Stimulated activated CD8-positive, alpha-beta memory T cell treated with anti-CD3 and anti-CD28 coated beads, Interleukin-4, amount 100 ng/mL, for 48 hours (primary cell): Measurements from ENCODE around the gene TAOK2.

ENCODE experiments used
- DNase-seq: peaks from one replicate; pipeline ENCODE4 v3.0.0-alpha.2; 2020

Gene TAOK2

DNA sequence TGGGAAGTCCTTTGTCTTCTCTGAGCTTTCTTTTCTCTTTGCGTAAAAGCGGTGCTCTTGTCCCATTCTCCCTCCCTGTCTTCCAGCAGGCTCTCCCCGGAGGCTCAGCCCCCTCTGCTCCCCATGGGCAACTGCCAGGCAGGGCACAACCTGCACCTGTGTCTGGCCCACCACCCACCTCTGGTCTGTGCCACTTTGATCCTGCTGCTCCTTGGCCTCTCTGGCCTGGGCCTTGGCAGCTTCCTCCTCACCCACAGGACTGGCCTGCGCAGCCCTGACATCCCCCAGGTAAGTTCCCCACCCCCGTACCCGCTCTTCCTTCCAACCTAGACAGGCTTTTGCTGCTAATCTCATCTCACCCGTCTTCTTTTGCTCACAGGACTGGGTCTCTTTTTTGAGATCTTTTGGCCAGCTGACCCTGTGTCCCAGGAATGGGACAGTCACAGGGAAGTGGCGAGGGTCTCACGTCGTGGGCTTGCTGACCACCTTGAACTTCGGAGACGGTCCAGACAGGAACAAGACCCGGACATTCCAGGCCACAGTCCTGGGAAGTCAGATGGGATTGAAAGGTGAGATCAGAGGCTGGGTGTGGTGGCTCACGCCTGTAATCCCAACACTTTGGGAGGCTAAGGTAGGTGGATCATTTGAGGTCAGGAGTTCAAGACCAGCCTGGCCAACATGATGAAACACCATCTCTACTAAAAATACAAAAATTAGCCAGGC lies 10.5 kb upstream of the TAOK2 start:
- DNase-seq = no peak

DNA sequence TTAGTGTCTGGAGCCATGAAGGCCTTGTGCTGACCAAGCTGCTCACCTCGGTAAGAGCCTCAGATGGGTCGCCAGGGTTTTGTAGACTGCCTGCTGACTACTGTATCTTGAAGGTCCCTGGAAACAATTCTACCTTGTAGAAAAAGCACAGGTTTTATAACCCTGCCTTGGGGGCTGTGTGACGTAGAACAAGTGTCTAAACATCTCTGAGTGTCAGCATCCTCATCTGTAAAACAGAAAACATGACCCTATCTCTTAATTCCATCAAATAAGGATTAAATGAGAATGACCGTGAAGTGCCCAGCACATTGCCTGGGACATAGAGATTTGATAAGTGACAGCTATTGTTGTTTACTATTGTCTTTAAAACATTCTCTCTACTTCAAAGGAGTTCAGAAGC lies 5.5 kb upstream of the TAOK2 start:
- no peak for DNase-seq

DNA sequence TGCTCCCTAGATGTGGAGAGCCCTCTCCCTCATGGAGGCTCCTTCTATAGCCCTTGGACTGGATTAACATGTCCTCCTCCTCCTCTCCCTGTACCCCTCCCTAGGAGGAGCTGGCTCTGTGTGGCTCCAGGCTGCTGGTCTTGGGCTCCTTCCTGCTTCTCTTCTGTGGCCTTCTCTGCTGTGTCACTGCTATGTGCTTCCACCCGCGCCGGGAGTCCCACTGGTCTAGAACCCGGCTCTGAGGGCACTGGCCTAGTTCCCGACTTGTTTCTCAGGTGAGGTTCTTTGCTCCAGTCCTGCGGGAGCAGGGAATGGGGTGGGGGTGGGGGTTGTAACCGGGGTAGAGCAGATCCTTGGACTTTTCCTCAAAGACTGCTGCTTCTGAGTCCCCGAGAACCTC lies 2.4 kb upstream of the TAOK2 start:
- no peak for DNase-seq

DNA sequence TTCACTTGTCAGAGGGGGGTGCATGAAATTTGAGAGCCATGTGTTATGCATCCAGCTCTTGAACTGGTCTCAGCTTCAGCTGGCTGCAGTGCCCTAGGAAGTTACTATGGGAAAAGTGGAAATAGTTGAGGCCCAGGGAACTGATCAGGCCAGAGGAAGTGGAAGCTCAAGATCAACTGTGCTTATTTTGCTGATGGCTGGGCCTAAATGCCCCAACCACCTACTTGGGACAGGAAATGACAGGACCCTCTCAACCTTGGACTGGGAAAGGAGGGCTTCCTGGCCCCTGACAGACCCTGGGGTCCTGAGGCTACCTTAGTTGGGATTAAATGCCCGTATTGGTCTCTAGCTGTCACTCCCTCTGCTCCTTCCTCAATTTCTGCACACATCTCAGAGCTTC lies 1.2 kb upstream of the TAOK2 start:
- DNase-seq = no peak

DNA sequence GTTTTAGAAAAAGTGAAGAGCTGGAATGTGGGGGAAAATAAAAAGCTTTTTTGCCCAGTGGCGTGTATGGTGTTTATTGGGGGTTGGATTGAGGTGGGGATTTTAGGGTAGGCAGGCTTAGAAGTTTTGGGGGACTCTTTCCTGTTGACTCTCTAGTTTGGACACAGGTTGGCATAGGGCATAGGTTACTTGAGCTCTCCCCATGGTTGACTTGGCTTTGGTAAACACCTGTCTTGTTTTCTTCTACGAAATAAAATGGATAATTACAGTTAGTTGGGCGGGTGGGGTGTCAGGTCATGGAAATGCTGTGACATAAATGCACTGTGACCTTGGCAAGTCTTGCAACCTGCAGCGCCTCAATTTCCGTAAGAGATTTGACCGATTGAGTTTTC lies 680 bp upstream of the TAOK2 start:
- DNase-seq = no peak

DNA sequence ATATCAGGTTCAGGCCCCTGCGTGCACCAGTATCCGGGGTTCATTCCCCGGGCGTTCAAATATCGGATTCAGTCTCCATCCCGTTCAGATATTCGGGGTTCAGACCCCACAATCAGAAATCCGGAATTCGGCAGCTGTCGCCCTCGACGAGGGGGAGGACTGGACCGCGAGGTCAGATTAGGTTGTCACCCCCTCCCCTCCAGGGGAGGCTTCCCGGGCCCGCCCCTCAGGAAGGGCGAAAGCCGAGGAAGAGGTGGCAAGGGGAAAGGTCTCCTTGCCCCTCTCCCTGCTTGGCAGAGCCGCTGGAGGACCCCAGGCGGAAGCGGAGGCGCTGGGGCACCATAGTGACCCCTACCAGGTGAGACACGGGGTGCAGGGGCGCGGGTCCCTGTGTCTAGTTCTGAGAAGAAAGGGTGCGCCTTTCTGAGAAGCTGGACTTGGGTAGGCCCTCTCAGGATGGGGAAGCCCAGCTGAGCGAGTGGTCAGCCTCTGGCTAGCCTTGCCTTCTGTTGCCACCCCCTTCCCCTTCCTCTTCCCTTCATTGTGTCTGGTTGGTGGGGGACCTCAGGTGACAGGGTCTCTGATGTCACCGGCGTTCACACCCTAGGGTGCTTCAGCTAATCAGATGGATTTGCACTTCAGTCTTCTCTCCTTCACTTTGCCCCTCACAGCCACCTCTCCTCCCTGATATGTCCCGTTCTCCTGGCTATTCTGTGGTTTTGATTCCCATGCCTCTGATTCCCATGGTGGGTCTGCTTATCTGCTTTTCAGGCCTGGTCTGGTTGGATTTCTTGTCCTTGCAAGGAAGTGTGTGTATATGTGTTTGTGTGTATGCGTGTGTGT lies 844 bp downstream of the TAOK2 start:
- peak; percentile 34 for DNase-seq

DNA sequence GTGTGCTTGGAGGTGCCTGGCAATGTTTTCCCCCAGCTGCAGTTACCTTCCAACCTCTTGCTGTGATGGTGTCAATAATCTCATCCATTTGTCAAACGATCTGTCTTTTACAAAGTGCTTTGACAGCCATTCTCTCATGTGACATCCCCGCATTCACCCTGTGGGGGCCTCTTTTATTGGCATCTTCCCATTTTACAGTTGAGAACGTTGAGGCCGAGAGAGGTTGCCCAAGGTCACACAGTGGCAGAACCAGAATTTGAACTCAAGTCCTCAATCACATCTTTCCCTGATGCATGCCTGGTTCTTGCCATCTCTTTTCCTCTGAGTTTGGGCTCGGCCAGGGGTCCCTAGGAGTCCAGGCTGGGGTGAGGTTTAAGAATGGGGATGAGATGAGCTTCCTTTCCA lies 1.5 kb downstream of the TAOK2 start:
- no peak for DNase-seq

DNA sequence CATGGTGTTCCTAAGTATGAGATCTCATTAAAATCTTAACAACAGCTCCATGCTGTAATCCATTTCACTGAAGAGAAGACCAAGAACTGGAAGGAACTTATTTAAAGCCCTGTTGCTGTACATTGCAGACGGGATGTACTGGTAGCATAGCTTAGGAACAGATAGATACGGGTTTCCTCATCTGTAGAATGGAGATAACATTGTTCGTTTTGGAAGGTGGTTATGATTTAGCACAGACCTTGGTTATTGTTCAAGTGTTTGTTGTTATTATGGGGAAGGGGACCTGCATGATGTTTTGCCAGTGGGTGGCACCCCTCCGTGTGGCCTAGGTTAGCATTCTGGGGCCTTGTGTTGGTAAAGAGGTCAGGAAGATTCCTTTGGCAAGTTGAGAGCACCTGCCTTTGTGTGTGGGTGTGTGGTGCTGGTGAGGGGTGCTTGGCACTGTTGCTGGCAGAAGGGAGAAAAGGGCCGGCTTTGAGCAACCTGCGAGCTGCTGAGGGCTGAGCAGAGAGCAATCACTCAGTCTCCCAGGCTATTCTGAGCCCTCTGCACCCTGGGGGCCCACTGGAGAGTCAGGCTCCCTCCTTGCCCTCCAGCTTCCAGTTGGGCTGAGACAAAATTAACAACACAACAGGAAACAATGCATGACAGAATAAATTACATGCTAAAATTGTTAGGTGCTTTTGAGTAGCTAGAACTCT lies 2.3 kb downstream of the TAOK2 start:
- DNase-seq = no peak

DNA sequence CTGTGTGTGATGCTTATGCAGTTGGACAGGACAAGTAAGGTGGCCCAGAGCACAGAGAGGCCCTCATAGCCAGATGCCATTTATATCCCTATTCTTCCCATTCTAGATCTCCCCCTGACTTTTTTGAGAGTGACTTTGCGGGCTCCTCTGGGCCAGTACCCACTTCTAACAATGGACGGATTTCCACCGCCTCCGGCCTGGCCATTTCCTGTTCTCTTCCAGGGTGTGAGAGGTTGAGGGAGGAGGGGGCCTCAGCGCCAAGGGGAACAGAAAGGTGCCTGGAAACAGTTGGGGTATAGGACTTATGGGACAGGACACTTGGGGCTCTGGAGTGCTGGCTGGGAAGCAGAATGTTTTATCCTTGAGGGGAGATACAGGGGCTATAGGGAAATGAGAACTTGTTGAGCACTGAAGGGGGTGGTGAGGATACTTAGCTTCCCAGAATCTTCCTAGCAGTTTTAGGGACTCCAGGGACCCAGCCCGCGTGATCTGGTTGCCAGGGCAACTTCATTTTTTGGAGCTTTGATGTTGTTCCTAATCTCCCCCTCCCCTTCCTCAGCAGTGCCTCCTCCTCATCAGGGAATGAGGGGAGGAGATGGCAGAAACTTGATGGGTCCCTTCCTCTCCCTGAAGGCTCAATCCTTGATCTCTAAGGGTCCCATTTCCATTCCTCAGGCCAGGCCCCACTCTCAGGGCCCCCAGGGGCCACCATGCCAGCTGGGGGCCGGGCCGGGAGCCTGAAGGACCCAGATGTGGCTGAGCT lies 3.6 kb downstream of the TAOK2 start:
- no peak for DNase-seq

DNA sequence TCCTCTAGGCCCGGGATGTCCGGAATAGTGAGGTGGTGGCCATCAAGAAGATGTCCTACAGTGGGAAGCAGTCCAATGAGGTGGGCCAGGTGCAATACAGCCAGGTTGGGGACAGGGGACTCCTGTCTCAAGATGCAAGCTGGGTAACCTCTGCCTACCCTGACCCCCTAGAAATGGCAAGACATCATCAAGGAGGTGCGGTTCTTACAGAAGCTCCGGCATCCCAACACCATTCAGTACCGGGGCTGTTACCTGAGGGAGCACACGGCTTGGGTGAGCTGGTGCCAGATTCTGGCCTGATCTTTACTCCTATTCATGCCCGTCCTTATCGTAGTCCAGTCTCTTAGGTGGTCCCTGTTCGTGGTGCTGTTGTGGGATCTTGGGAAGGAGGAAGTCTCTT lies 4.4 kb downstream of the TAOK2 start:
- DNase-seq = no peak

DNA sequence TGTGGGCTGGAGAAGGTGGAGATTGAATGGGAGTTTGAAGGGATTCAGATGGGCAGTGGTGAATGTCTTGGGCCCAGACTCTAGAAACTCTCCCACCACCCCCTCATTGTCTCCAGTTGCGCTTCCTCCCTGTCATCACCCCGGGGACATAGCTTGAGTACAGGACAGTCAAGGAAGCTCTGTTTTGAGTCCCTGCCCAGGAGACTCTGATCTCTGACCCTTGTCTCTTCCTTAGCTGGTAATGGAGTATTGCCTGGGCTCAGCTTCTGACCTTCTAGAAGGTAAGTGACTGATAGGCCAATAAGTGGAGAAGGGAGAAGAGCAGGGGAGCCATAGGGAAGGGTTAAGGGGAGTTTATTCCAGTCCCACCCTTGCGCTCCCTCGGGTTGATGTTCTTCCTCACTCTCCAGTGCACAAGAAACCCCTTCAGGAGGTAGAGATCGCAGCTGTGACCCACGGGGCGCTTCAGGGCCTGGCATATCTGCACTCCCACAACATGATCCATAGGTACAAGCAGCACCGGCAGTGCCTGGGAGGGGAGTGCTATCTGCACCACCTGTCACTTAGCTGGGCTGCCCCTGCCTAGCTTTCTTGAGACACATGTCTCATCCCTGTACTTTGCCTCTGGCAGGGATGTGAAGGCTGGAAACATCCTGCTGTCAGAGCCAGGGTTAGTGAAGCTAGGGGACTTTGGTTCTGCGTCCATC lies 5.0 kb downstream of the TAOK2 start:
- DNase-seq = no peak

DNA sequence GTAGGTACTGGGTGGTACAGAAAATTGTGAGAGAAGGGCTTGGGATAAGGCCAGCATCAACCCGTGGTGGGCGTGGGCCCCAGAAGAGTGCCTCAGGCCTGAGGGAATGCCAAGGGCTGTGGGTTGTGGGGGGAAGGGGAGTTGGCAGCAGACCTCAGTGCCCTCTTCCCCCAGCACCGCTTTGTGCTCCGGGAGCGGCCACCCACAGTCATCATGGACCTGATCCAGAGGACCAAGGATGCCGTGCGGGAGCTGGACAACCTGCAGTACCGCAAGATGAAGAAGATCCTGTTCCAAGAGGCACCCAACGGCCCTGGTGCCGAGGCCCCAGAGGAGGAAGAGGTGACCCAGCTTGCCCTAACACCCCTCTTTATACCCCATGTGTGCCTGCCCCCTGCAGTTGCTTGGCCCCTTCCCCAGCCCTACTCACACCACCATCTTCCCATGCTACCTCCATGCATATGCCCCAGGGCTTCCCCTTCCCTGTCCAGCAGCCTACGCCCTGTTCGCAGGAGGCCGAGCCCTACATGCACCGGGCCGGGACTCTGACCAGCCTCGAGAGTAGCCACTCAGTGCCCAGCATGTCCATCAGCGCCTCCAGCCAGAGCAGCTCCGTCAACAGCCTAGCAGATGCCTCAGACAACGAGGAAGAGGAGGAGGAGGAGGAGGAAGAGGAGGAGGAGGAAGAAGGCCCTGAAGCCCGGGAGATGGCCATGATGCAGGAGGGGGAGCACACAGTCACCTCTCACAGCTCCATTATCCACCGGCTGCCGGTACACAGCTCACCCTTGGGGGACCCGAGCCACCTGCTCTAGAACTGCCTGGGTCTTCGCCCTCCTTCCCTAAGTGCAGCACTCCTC lies 9.1 kb downstream of the TAOK2 start:
- DNase-seq = no peak

DNA sequence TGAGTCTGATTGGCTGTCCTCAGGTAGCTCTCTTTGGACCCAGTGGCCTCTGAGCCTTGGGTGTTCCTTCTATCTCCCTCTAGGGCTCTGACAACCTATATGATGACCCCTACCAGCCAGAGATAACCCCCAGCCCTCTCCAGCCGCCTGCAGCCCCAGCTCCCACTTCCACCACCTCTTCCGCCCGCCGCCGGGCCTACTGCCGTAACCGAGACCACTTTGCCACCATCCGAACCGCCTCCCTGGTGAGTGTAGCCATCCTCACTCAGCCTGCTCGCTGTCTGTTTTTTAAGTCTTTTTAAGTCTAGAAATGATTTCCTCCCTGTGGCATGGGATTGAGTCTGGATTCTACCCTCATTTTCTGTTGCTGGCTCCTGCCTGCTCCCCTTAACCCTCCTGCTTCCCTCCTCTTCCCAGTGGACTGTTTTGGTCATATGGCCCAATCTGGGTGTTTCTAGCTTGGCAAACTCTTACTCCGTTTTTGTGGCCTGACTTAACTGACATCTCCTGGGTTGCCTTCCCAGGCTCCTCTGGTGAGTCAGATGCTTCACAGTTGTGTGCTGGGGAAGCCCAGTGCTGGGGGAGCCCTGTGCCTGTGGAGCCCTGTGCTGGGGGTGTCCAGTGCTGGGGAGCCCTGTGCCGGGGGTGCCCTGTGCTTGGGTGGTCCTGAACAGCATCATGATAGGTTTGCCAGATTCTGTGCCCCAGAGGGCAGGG lies 9.9 kb downstream of the TAOK2 start:
- no peak for DNase-seq

DNA sequence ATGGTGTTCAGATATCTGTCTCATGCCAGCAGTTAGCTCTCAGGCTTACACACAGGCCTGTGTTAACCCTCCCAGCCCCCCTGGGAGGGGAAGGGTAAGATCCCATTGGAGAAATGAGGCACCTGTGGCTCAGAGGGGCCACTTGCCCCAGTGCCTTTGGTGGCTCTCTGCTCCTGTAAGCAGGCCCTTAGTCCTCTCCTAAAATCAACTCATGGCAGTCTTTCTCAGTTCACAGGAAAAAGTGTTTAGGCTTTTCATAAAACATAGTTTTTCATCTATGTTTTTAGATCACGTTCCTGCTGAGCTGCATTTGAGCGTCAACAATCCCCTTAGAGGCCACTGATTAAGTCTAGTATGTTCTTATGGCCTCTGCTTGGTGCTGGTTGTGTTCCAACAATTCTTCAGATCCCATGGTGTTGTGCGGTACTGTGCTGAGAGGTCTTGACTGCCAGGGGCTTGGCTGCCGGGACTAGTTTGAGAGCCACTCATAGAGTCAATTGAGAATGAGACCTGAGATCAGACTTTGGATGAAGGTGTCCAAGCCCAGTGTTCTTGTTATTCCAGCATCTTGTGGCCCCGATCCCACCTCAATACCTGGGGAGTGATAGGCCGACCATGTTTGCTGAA lies 10.6 kb downstream of the TAOK2 start:
- no peak for DNase-seq

DNA sequence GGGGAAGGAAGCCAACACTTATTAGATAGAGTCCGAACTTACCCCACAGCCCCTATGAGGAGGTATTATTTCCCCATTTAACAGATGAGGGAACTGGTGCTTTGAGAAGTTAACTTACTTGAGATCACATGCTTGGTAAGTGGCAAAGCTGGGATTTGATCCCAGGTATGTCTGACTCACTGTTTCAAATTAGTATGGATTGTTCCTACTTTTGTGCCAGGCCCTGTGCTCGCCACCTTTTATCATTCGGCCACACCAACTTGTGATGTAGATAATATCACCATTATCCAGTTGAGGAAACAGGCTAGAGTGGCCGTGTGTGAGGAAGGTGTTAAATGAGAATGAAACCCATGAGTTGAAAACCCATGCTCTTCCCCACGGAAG lies 11.1 kb downstream of the TAOK2 start:
- DNase-seq = no peak

DNA sequence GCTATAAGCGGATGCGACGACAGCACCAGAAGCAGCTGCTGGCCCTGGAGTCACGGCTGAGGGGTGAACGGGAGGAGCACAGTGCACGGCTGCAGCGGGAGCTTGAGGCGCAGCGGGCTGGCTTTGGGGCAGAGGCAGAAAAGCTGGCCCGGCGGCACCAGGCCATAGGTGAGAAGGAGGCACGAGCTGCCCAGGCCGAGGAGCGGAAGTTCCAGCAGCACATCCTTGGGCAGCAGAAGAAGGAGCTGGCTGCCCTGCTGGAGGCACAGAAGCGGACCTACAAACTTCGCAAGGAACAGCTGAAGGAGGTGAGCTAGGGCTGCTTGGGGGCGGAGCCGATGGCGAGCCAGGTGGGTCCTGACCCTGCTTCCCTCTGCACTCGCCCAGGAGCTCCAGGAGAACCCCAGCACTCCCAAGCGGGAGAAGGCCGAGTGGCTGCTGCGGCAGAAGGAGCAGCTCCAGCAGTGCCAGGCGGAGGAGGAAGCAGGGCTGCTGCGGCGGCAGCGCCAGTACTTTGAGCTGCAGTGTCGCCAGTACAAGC lies 11.7 kb downstream of the TAOK2 start:
- no peak for DNase-seq

DNA sequence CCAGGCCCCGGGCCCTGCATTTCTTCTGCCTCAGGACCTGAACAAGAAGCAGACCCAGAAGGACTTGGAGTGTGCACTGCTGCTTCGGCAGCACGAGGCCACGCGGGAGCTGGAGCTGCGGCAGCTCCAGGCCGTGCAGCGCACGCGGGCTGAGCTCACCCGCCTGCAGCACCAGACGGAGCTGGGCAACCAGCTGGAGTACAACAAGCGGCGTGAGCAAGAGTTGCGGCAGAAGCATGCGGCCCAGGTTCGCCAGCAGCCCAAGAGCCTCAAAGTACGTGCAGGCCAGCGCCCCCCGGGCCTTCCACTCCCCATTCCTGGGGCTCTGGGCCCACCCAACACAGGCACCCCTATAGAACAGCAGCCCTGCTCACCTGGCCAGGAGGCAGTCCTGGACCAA lies 12.6 kb downstream of the TAOK2 start:
- DNase-seq = no peak

DNA sequence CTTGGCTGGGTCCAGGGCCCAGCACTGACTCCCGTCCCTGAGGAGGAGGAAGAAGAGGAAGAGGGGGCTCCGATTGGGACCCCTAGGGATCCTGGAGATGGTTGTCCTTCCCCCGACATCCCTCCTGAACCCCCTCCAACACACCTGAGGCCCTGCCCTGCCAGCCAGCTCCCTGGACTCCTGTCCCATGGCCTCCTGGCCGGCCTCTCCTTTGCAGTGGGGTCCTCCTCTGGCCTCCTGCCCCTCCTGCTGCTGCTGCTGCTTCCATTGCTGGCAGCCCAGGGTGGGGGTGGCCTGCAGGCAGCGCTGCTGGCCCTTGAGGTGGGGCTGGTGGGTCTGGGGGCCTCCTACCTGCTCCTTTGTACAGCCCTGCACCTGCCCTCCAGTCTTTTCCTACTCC lies 13.3 kb downstream of the TAOK2 start:
- no peak for DNase-seq

DNA sequence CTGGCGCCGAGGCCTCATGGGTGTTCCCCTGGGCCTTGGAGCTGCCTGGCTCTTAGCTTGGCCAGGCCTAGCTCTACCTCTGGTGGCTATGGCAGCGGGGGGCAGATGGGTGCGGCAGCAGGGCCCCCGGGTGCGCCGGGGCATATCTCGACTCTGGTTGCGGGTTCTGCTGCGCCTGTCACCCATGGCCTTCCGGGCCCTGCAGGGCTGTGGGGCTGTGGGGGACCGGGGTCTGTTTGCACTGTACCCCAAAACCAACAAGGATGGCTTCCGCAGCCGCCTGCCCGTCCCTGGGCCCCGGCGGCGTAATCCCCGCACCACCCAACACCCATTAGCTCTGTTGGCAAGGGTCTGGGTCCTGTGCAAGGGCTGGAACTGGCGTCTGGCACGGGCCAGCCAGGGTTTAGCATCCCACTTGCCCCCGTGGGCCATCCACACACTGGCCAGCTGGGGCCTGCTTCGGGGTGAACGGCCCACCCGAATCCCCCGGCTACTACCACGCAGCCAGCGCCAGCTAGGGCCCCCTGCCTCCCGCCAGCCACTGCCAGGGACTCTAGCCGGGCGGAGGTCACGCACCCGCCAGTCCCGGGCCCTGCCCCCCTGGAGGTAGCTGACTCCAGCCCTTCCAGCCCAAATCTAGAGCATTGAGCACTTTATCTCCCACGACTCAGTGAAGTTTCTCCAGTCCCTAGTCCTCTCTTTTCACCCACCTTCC lies 13.9 kb downstream of the TAOK2 start:
- no peak for DNase-seq
